Measurements from ENCODE around the gene SEPTIN8.

The SEPTIN8 gene

GRCh38 chr5:132763181-132764036 is 13.6 kb downstream of the SEPTIN8 start:
- no peak for DNase-seq (ENCODE audit: low spot score)

GRCh38 chr5:132762246-132763000 is 14.6 kb downstream of the SEPTIN8 start:
- DNase-seq (ENCODE audit: low spot score) = no peak

GRCh38 chr5:132761321-132762240 is 15.5 kb downstream of the SEPTIN8 start:
- DNase-seq (ENCODE audit: low spot score) = no peak

- no peak for DNase-seq (ENCODE audit: low spot score)
Measured at GRCh38 chr5:132760601-132761317, 16.3 kb downstream of the SEPTIN8 start.

GRCh38 chr5:132760049-132760420 is 17.0 kb downstream of the SEPTIN8 start:
- DNase-seq (ENCODE audit: low spot score) = no peak

- DNase-seq (ENCODE audit: low spot score) = no peak
Measured at GRCh38 chr5:132759114-132760048, 17.7 kb downstream of the SEPTIN8 start.

GRCh38 chr5:132758451-132758850 is 18.6 kb downstream of the SEPTIN8 start:
- no peak for DNase-seq (ENCODE audit: low spot score)

GRCh38 chr5:132756542-132756941 is 20.5 kb downstream of the SEPTIN8 start:
- no peak for DNase-seq (ENCODE audit: low spot score)

GRCh38 chr5:132754947-132755346 is 22.1 kb downstream of the SEPTIN8 start:
- no peak for DNase-seq (ENCODE audit: low spot score)

- no peak for DNase-seq (ENCODE audit: low spot score)
Measured at GRCh38 chr5:132754111-132754510, 22.9 kb downstream of the SEPTIN8 start.

GRCh38 chr5:132753135-132753987 is 23.7 kb downstream of the SEPTIN8 start:
- peak; percentile 82 for DNase-seq (ENCODE audit: low spot score)

GRCh38 chr5:132752581-132753125 is 24.4 kb downstream of the SEPTIN8 start:
- no peak for DNase-seq (ENCODE audit: low spot score)

GRCh38 chr5:132751971-132752580 is 25.0 kb downstream of the SEPTIN8 start:
- DNase-seq (ENCODE audit: low spot score) = no peak

GRCh38 chr5:132751444-132751843 is 25.6 kb downstream of the SEPTIN8 start:
- DNase-seq (ENCODE audit: low spot score) = no peak

- no peak for DNase-seq (ENCODE audit: low spot score)
Measured at GRCh38 chr5:132750471-132751230, 26.4 kb downstream of the SEPTIN8 start.

- DNase-seq (ENCODE audit: low spot score) = no peak
Measured at GRCh38 chr5:132749506-132749905, 27.5 kb downstream of the SEPTIN8 start.

GRCh38 chr5:132748522-132749000 is 28.5 kb downstream of the SEPTIN8 start:
- no peak for DNase-seq (ENCODE audit: low spot score)

All from putamen (tissue), 1 donor.